BJ (cell line): Measurements from ENCODE around the gene MAPK1. TPM values are rescaled to one million over a fixed set of nuclear protein-coding genes. Genes with fewer than 3 reads are reported as not detected.
"Not testable (repeated sequence)": the region's sequence is repeated elsewhere in the genome, so short reads cannot be mapped to it uniquely, and the experiment has no call there.

ENCODE experiments used
- CTCF ChIA-PET: fragments of 350-600 bp; formaldehyde crosslinking; extraction: SDS; loops from one replicate; lab custom pipeline; 2021; ENCODE audit warnings: antibody characterized with exemption, inconsistent platforms; lab: Yijun Ruan, JAX
- POLR2A ChIA-PET: fragments of 300-600 bp; sonication (Branson Sonifier 250); formaldehyde crosslinking; extraction: SDS; loops from one replicate; lab custom pipeline; 2021; ENCODE audit warnings: antibody characterized with exemption; lab: Charles Lee
- DNase-seq: peaks from one replicate; pipeline ENCODE4 v3.0.0-alpha.2; 2011; ENCODE audit warnings: low read depth
- H3K27me3 ChIP-seq: 2 replicates; pipeline ENCODE4 v1.6.0; 2011; ENCODE audit warnings: low read length; ENCODE audit not compliant: control insufficient read depth, insufficient read depth
- H3K36me3 ChIP-seq: 2 replicates; pipeline ENCODE4 v1.5.1; 2011; ENCODE audit warnings: low read length; ENCODE audit not compliant: control insufficient read depth, insufficient read depth
- H3K4me3 ChIP-seq: 2 replicates; pipeline ENCODE4 v1.5.1; 2011; ENCODE audit warnings: low read depth, mild to moderate bottlenecking, control low read depth, low read length
- polyA plus RNA-seq: library from polyadenylated mRNA; depleted of rRNA; stranded (reverse); fragments of >200 nt; gene quantifications from 2 replicates; pipeline ENCODE4 v1.2.3, GENCODE V29; 2011
- TF ChIP-seq, protein P1 (sequence below): IDR thresholded peaks from 2 replicates; pipeline ENCODE4 v1.5.1; 2011; ENCODE audit warnings: low read depth, mild to moderate bottlenecking, control low read depth, inconsistent platforms, low read length, moderate library complexity; ENCODE audit not compliant: insufficient read depth

The MAPK1 gene
- polyA plus RNA-seq, 1 experiment: 119 TPM

DNA sequence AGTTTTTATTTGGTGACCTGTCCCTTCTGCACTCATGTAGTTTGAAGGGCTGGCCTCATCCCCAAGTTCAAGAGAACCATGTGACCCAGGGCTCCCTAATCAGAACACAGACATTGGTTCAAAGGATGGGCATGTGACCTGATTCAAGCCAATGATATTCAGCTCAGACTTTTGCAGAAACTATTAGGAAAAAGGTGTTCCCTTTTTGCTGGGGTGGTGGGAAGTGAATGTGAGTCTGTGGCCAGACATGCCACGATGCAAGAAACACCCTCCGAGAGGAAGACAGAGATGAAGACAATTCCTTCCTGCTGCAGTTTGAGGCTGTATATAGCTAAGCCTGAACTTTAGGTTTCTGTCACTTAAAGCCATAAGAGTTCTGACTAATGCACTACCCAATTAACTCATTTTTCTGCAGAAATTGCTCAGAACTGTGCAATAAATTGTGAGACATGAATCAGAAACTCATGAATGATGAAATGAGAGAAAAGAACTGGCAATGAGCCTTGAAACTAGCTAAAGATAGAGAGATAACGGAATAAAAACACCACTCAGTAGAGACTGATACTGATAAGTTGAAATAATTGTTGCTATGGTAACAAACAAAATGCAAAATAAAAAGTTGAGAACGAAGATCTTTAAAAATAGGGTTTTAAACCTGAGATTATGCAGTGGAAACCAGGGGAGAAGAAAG, 9.2 kb upstream of the MAPK1 start:
- DNase-seq: peak; percentile 40
- H3K36me3 ChIP-seq: no peaks in the 10 kb centered on the region
- ChIA-PET POLR2A (no interaction called here), CTCF (interaction anchor here (1.7 kb wide), 1 partner anchor 62 kb away, joined by 5 read pairs; no protein-coding TSS in a partner anchor)
- no peaks in the 10 kb centered on the region for H3K27me3 ChIP-seq
- H3K4me3 ChIP-seq: no peak overlapping the region
- TF ChIP-seq, protein P1, sequence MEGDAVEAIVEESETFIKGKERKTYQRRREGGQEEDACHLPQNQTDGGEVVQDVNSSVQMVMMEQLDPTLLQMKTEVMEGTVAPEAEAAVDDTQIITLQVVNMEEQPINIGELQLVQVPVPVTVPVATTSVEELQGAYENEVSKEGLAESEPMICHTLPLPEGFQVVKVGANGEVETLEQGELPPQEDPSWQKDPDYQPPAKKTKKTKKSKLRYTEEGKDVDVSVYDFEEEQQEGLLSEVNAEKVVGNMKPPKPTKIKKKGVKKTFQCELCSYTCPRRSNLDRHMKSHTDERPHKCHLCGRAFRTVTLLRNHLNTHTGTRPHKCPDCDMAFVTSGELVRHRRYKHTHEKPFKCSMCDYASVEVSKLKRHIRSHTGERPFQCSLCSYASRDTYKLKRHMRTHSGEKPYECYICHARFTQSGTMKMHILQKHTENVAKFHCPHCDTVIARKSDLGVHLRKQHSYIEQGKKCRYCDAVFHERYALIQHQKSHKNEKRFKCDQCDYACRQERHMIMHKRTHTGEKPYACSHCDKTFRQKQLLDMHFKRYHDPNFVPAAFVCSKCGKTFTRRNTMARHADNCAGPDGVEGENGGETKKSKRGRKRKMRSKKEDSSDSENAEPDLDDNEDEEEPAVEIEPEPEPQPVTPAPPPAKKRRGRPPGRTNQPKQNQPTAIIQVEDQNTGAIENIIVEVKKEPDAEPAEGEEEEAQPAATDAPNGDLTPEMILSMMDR: no peak

DNA sequence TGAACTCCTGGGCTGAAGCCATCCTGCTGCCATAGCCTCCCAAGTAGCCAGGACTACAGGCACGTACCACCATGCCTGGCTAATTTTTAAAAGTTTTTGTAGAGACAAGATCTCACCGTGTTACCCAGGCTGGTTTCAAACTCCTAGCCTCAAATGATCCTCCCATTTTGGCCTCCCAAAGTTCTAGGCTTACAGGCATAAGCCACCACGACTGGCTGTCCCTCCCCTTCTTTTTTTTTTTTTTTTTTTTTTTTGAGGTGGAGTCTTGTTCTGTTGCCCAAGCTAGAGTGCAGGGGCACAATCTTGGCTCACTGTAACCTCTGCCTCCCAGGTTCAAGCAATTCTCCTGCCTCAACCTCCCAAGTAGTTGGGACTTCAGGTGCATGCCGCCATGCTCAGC, 7.5 kb upstream of the MAPK1 start:
- H3K36me3 ChIP-seq, POLR2A ChIA-PET, H3K4me3 ChIP-seq, DNase-seq, H3K27me3 ChIP-seq, CTCF ChIA-PET: not testable (repeated sequence)

DNA sequence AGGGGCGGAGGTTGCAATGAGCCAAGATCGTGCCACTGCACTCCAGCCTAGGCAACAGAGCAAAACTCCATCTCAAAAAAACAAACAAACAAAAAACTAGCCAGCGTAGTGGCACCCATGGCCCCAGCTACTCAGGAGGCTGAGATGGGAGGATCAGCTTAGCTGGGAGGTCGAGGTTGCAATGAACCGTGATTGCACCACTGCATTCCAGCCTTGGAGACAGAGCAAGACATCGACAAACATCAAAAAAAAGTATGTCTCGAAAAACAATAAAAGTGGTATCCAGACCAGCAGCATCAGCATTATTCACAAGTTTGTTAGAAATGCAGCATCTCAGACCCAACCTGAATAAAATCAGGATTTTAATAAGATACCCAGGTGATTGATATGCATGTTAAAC, 6.2 kb upstream of the MAPK1 start:
- POLR2A ChIA-PET: no interaction called here
- Histone ChIP-seq H3K36me3 (no peaks in the 10 kb centered on the region), H3K4me3 (no peak overlapping the region), H3K27me3 (no peaks in the 10 kb centered on the region)
- CTCF ChIA-PET: interaction anchor here (0.9 kb wide), 1 partner anchor 160 kb away, joined by 3 read pairs; no protein-coding TSS in a partner anchor
- no peak for DNase-seq
- TF ChIP-seq, protein P1: no peak

DNA sequence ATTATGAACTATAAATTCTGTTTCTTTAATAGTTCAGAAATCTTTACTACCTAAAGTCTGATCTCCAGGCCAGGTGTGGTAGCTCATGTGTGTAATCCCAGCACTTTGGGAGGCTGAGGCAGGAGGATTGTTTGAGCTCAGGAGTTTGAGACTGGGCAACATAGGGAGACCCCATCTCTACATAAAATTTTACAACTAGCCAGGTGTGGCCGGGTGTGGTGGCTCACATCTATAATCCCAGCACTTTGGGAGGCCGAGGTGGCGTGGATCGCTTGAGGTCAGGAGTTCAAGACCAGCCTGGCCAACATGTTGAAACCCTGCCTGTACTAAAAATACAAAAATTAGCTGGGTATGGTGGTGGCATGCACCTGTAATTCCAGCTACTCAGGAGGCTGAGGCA, 5.3 kb upstream of the MAPK1 start:
- POLR2A ChIA-PET, DNase-seq, H3K27me3 ChIP-seq, H3K36me3 ChIP-seq, H3K4me3 ChIP-seq: not testable (repeated sequence)
- CTCF ChIA-PET: interaction anchor here (0.9 kb wide), 1 partner anchor 159 kb away, joined by 3 read pairs; no protein-coding TSS in a partner anchor

DNA sequence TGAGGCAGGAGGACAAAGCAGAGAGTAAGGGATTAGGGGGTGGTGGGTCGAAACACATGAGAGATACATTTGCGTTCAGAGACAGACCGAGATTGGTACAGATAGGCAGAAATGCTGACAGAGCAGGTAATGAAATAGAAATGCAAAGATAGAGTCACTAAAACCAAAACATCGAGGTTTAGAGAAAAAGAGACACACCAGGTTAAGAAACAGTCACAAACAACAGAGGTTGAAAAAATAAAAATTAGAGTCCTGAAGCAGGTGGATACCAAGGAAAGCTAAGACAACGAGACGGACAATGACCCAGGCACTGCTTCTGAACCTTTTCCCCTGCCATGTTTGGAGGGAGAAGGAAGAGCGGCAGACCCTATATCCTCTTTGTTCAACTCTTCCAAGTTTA, 1.2 kb upstream of the MAPK1 start:
- no peak for DNase-seq
- TF ChIP-seq, protein P1: no peak
- Histone ChIP-seq H3K36me3 (no peaks in the 10 kb centered on the region), H3K4me3 (no peak overlapping the region), H3K27me3 (no peaks in the 10 kb centered on the region)
- ChIA-PET POLR2A (no interaction called here), CTCF (interaction anchor here (1.2 kb wide), 1 partner anchor 9 kb away, joined by 5 read pairs; no protein-coding TSS in a partner anchor)

DNA sequence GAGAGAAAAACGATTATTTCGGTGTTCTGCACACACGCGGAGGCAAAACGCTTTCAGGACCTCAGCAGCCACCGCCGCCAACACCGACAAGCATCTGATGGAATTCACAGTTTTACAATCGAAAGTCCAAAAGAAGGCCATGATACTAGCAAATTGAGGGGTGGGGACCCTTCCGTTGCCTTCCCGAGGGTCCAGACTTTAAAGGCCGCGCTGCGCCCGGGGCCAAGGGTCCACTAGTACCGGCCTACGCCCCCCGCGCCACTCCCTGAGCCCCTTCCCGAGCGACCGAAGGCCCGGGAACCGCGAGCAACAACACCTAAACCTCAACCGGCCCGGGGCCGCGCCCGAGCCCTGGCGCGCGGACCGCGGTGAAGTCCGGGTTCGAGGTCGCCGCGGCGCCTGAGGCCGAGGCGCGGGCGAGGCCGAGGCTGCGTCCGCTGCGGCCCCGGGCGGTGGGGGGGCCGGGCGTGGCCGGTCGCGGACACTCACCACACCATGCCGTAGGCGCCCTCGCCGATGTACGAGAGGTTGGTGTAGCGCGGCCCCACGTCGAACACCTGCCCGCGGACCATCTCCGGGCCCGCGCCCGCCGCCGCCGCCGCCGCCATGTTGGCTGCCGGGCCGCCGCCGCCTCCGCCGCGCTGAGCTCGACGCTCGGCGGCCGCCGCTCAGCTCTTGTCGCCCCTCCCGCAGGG, 465 bp downstream of the MAPK1 start:
- Histone ChIP-seq H3K27me3 (no peaks in the 10 kb centered on the region), H3K4me3 (peak overlapping the region; percentile 85), H3K36me3 (no peaks in the 10 kb centered on the region)
- DNase-seq: no peak
- ChIA-PET POLR2A (no interaction called here), CTCF (interaction anchor here (0.9 kb wide), 1 partner anchor 17 kb away, joined by 3 read pairs; no protein-coding TSS in a partner anchor)
- TF ChIP-seq, protein P1: no peak
